ENCODE results near the gene AOX1.

DNA sequence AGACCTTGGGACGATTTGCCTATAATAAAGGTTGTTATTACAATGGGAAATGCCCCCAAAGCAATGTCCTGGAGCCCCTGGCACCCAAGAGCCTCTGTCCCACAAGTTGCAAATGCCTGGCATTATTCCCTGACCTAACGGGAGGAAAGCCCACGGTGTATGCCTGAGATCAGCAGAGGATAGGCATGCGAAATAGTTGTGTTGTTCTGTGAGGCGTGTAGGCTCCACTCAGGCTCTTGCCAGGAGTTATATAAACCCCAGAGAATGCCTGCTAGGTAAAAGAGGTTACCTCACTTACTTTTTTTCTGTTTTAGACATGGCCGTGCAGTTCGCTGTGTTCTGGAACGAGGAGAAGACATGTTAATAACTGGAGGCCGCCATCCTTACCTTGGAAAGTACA lies 52.1 kb downstream of the AOX1 start:
- TF ChIP-seq, protein P1, sequence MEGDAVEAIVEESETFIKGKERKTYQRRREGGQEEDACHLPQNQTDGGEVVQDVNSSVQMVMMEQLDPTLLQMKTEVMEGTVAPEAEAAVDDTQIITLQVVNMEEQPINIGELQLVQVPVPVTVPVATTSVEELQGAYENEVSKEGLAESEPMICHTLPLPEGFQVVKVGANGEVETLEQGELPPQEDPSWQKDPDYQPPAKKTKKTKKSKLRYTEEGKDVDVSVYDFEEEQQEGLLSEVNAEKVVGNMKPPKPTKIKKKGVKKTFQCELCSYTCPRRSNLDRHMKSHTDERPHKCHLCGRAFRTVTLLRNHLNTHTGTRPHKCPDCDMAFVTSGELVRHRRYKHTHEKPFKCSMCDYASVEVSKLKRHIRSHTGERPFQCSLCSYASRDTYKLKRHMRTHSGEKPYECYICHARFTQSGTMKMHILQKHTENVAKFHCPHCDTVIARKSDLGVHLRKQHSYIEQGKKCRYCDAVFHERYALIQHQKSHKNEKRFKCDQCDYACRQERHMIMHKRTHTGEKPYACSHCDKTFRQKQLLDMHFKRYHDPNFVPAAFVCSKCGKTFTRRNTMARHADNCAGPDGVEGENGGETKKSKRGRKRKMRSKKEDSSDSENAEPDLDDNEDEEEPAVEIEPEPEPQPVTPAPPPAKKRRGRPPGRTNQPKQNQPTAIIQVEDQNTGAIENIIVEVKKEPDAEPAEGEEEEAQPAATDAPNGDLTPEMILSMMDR (IDR thresholded peaks at IDR 0.05) = no peak
- TF ChIP-seq EP300 (IDR thresholded peaks at IDR 0.05) = no peak
